G401 (cell line): ENCODE data around the gene PRAMEF1. TPM values are rescaled to one million over a fixed set of nuclear protein-coding genes. Genes with fewer than 3 reads are reported as not detected.

Experiments used
- total RNA-seq: library from RNA; depleted of rRNA; stranded (reverse); fragments of >200 nt; shearing (Covaris generic); gene quantifications from 2 replicates; pipeline ENCODE4 v1.2.3, GENCODE V29; 2014; rRNA removed

Gene PRAMEF1
- total RNA-seq, 1 experiment from 2014 or later: 0.24 TPM

Other genes starting within 250 kb of the PRAMEF1 start
- gene DHRS3, start 173.2 kb upstream of the PRAMEF1 start, total RNA-seq: 9.1 and 13.5 TPM in 2 replicates
- not detected in 2 replicates for gene AADACL4, start 147.3 kb upstream of the PRAMEF1 start, total RNA-seq
- not detected in 2 replicates for gene AADACL3, start 75.3 kb upstream of the PRAMEF1 start, total RNA-seq
- gene CFAP107, start 45.2 kb upstream of the PRAMEF1 start, total RNA-seq: not detected in 2 replicates
- 2.6 TPM in 1 of 2 replicates, not detected in the other for gene PRAMEF12, start 17.7 kb upstream of the PRAMEF1 start, total RNA-seq
- not detected in 2 replicates for gene PRAMEF11, start 40.0 kb downstream of the PRAMEF1 start, total RNA-seq
- gene HNRNPCL1, start 57.3 kb downstream of the PRAMEF1 start, total RNA-seq: not detected in 2 replicates
- gene PRAMEF2, start 65.7 kb downstream of the PRAMEF1 start, total RNA-seq: not detected in 2 replicates
- gene PRAMEF4, start 94.8 kb downstream of the PRAMEF1 start, total RNA-seq: not detected in 2 replicates
- not detected in 2 replicates for gene PRAMEF10, start 106.9 kb downstream of the PRAMEF1 start, total RNA-seq
- gene PRAMEF7, start 125.2 kb downstream of the PRAMEF1 start, total RNA-seq: not detected in 2 replicates
- 0.34 TPM in 1 of 2 replicates, not detected in the other for gene PRAMEF6, start 156.2 kb downstream of the PRAMEF1 start, total RNA-seq